GM20431 (cell line): ENCODE measurements around the gene CLCN2.

Source experiments
- in situ Hi-C: fragments of 300-500 bp; cut with MseI, MboI; formaldehyde crosslinking; loops from one replicate; pipeline ENCODE4 v1.15.0; 2020; ENCODE audit warnings: low sequenced_read_pairs; ENCODE audit not compliant: unreplicated experiment

The CLCN2 gene

GRCh38 chr3:184381261-184382224, 20.1 kb upstream of the CLCN2 start:
- in situ Hi-C loops: no loop called here

- in situ Hi-C loops: no loop called here
Measured at GRCh38 chr3:184380627-184381260, 19.3 kb upstream of the CLCN2 start.

GRCh38 chr3:184380185-184380626, 18.8 kb upstream of the CLCN2 start:
- in situ Hi-C loops: no loop called here

GRCh38 chr3:184379358-184380184, 18.2 kb upstream of the CLCN2 start, which contains the start of gene CHRD:
TSS of gene CHRD (plus strand) at chr3:184380054. CDS start at chr3:184380319, 265 bp downstream.
- in situ Hi-C loops: no loop called here

GRCh38 chr3:184378651-184379357, 17.4 kb upstream of the CLCN2 start:
- in situ Hi-C loops: no loop called here

- in situ Hi-C loops: no loop called here
Measured at GRCh38 chr3:184377882-184378445, 16.6 kb upstream of the CLCN2 start, which contains the start of gene THPO. TSS of gene THPO (minus strand) at chr3:184378207. CDS start at chr3:184376259, 1,948 bp downstream.

- in situ Hi-C loops: no loop called here
Measured at GRCh38 chr3:184377374-184377773, 16.0 kb upstream of the CLCN2 start.

GRCh38 chr3:184375747-184376461, 14.5 kb upstream of the CLCN2 start:
- in situ Hi-C loops: no loop called here

- in situ Hi-C loops: no loop called here
Measured at GRCh38 chr3:184373422-184373821, 12.0 kb upstream of the CLCN2 start.

- in situ Hi-C loops: no loop called here
Measured at GRCh38 chr3:184372911-184373310, 11.5 kb upstream of the CLCN2 start.

GRCh38 chr3:184372296-184372821, 11.0 kb upstream of the CLCN2 start:
- in situ Hi-C loops: no loop called here

GRCh38 chr3:184371570-184372018, 10.2 kb upstream of the CLCN2 start:
- in situ Hi-C loops: no loop called here

- in situ Hi-C loops: no loop called here
Measured at GRCh38 chr3:184368586-184369183, 7.3 kb upstream of the CLCN2 start.

GRCh38 chr3:184368116-184368515, 6.7 kb upstream of the CLCN2 start:
- in situ Hi-C loops: no loop called here

GRCh38 chr3:184366619-184367289, 5.3 kb upstream of the CLCN2 start:
- in situ Hi-C loops: no loop called here

GRCh38 chr3:184362668-184363546, 1.5 kb upstream of the CLCN2 start:
- in situ Hi-C loops: no loop called here
